SJSA1 (cell line): ENCODE data around the gene CLPTM1L. TPM values are rescaled to one million over a fixed set of nuclear protein-coding genes. Genes with fewer than 3 reads are reported as not detected.

Experiments
- DNase-seq, 2 experiments: peaks; one replicate each; pipeline ENCODE4 v3.0.0-alpha.2; 2015 to 2020; ENCODE audit warnings: low spot score in 2 of 2, low read depth in 1 of 2
- H3K27ac ChIP-seq: fragments of 250-450 bp; sonication (Bioruptor Pico); 2 replicates; pipeline ENCODE4 v1.5.1; 2020; ENCODE audit warnings: mild to moderate bottlenecking, moderate library complexity
- H3K27me3 ChIP-seq: fragments of 250-450 bp; sonication (Bioruptor Pico); replicated peaks from 2 replicates; pipeline ENCODE4 v1.5.1; 2020; ENCODE audit warnings: mild to moderate bottlenecking, moderate library complexity
- H3K36me3 ChIP-seq: fragments of 250-450 bp; sonication (Bioruptor Pico); 2 replicates; pipeline ENCODE4 v1.5.1; 2020; ENCODE audit warnings: mild to moderate bottlenecking
- H3K4me1 ChIP-seq: fragments of 250-450 bp; sonication (Bioruptor Pico); replicated peaks from 2 replicates; pipeline ENCODE4 v1.6.1; 2021; ENCODE audit warnings: mild to moderate bottlenecking
- H3K4me3 ChIP-seq: fragments of 250-450 bp; sonication (Bioruptor Pico); 2 replicates; pipeline ENCODE4 v1.5.1; 2020; ENCODE audit warnings: mild to moderate bottlenecking
- H3K9me3 ChIP-seq: fragments of 250-450 bp; sonication (Bioruptor Pico); replicated peaks from 2 replicates; pipeline ENCODE4 v1.5.1; 2020; ENCODE audit warnings: mild to moderate bottlenecking
- total RNA-seq: library from RNA; depleted of rRNA; stranded (reverse); fragments of >200 nt; shearing (Covaris generic); gene quantifications from 2 replicates; pipeline ENCODE4 v1.2.3, GENCODE V29; 2014; rRNA removed

The CLPTM1L gene
- total RNA-seq, 1 experiment from 2014 or later, result 241 TPM

GRCh38 chr5:1273745-1274144 lies 71.2 kb downstream of the CLPTM1L start:
- no peak for DNase-seq
- Histone ChIP-seq H3K9me3 (peaks cover 16% of the 10 kb centered on the region), H3K36me3 (peaks cover 17% of the 10 kb centered on the region), H3K4me3 (no peak overlapping the region), H3K4me1 (no peaks in the 10 kb centered on the region), H3K27ac (no peak overlapping the region), H3K27me3 (peaks cover 6% of the 10 kb centered on the region)

- Histone ChIP-seq H3K36me3 (peaks cover 14% of the 10 kb centered on the region), H3K9me3 (peaks cover 16% of the 10 kb centered on the region)
Measured at GRCh38 chr5:1272201-1272600, 72.7 kb downstream of the CLPTM1L start.

GRCh38 chr5:1270933-1271914 lies 73.7 kb downstream of the CLPTM1L start:
- Histone ChIP-seq H3K9me3 (peaks cover 16% of the 10 kb centered on the region), H3K27ac (no peak overlapping the region), H3K27me3 (peaks cover 12% of the 10 kb centered on the region), H3K36me3 (peaks cover 14% of the 10 kb centered on the region), H3K4me3 (no peak overlapping the region), H3K4me1 (no peaks in the 10 kb centered on the region)
- DNase-seq, result no peak

More at GRCh38 chr5:1272201-1272600, 72.7 kb downstream of the CLPTM1L start:
- H3K27ac ChIP-seq, result no peak overlapping the region
- no peaks in the 10 kb centered on the region for H3K4me1 ChIP-seq
- peaks cover 6% of the 10 kb centered on the region for H3K27me3 ChIP-seq
- no peak for DNase-seq
- no peak overlapping the region for H3K4me3 ChIP-seq

GRCh38 chr5:1270426-1270825 lies 74.5 kb downstream of the CLPTM1L start:
- Histone ChIP-seq H3K9me3 (peaks cover 16% of the 10 kb centered on the region), H3K36me3 (peaks cover 19% of the 10 kb centered on the region), H3K4me3 (no peak overlapping the region), H3K27ac (no peak overlapping the region), H3K4me1 (no peaks in the 10 kb centered on the region), H3K27me3 (peaks cover 17% of the 10 kb centered on the region)
- DNase-seq, result no peak

GRCh38 chr5:1268666-1269065 lies 76.2 kb downstream of the CLPTM1L start:
- peaks cover 21% of the 10 kb centered on the region for H3K27me3 ChIP-seq
- H3K9me3 ChIP-seq, result peaks cover 6% of the 10 kb centered on the region; the same call in 1 of the 2 replicates
- no peak for DNase-seq
- H3K27ac ChIP-seq, result no peak overlapping the region
- no peaks in the 10 kb centered on the region for H3K4me1 ChIP-seq
- peaks cover 22% of the 10 kb centered on the region for H3K36me3 ChIP-seq
- no peak overlapping the region for H3K4me3 ChIP-seq

- peaks cover 22% of the 10 kb centered on the region for H3K36me3 ChIP-seq
- no peak overlapping the region for H3K4me3 ChIP-seq
- H3K27me3 ChIP-seq, result peaks cover 22% of the 10 kb centered on the region
- peaks cover 6% of the 10 kb centered on the region; the same call in 1 of the 2 replicates for H3K9me3 ChIP-seq
- no peaks in the 10 kb centered on the region for H3K4me1 ChIP-seq
- DNase-seq, result no peak
- no peak overlapping the region for H3K27ac ChIP-seq
Measured at GRCh38 chr5:1268056-1268455, 76.8 kb downstream of the CLPTM1L start.

Other genes with a start within 250 kb of the CLPTM1L start
- 11.9 and 16.9 TPM in 2 replicates for gene SLC12A7, start 233.0 kb downstream of the CLPTM1L start, total RNA-seq
- gene SLC6A19, start 143.5 kb downstream of the CLPTM1L start, total RNA-seq, result 0.03 TPM in 1 of 2 replicates, not detected in the other
- not detected in 2 replicates for gene SLC6A18, start 119.7 kb downstream of the CLPTM1L start, total RNA-seq
- gene TERT, start 50.0 kb downstream of the CLPTM1L start, total RNA-seq, result 4.0 and 5.0 TPM in 2 replicates
- gene SLC6A3, start 100.3 kb upstream of the CLPTM1L start, total RNA-seq, result not detected in 2 replicates
- gene LPCAT1, start 178.9 kb upstream of the CLPTM1L start, total RNA-seq, result 22.5 and 28.2 TPM in 2 replicates